ENCODE data around the gene DAZAP1.

Gene DAZAP1

DNA sequence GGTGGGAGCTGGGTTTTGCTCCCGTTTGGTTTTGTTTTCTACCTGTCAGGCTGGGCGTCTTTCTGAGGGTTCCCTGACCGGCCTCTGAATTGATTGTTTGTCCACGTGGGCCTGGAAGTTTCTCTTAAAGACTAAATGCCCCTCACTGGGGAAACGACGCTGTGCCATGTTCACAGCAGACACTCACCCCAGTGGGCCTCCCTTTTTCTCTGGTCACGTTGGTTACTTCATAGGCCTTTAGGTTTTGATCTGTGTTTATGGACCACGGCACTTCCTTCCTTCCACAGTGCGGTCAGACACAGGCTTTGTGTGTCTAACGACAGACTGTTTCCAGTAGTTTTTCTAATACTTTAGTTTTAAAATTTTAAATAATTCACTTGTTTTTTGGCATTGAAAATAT is 43.8 kb upstream of the DAZAP1 start:
- in situ Hi-C loops (cut with HindIII; ENCODE audit: low sequenced_read_pairs), result no loop called here
- TF ChIP-seq CTCF (IDR thresholded peaks at IDR 0.05; ENCODE audit: low read depth, low read length, missing control alignments), result no peak
- H3K4me3 ChIP-seq (ENCODE audit: low read depth, low read length), result no peak overlapping the region
- DNase-seq (ENCODE audit: low read depth), result no peak

GRCh38 chr19:1364070-1364704 is 43.2 kb upstream of the DAZAP1 start:
- H3K4me3 ChIP-seq (ENCODE audit: low read depth, low read length), result no peak overlapping the region
- peak; percentile 42 for TF ChIP-seq CTCF (IDR thresholded peaks at IDR 0.05; ENCODE audit: low read depth, low read length, missing control alignments)
- no peak for DNase-seq (ENCODE audit: low read depth)
- in situ Hi-C loops (cut with HindIII; ENCODE audit: low sequenced_read_pairs), result no loop called here

GRCh38 chr19:1365319-1366269 is 41.8 kb upstream of the DAZAP1 start:
- H3K4me3 ChIP-seq (ENCODE audit: low read depth, low read length), result no peak overlapping the region
- in situ Hi-C loops (cut with HindIII; ENCODE audit: low sequenced_read_pairs), result no loop called here
- no peak for TF ChIP-seq CTCF (IDR thresholded peaks at IDR 0.05; ENCODE audit: low read depth, low read length, missing control alignments)
- DNase-seq (ENCODE audit: low read depth), result no peak

DNA sequence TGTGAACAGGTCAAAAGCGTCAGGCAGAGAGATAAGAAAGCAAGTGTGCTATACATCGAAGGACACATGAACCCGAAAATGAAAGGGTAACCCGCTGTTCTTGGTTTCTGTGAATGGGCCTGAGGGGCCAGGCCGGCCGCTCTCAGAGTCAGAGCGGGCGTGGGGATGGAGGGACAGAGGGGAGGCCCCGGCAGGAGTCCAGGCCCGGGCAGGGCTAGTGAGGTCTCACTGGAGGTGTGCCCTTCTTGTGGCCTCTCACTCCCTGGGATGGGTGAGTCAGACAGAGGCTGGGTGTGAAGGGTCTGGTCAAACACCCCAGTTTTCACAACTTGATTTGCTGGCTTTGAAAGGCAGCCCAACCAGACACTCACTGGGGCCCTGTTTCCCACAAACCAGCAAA is 41.1 kb upstream of the DAZAP1 start:
- no peak for TF ChIP-seq CTCF (IDR thresholded peaks at IDR 0.05; ENCODE audit: low read depth, low read length, missing control alignments)
- no peak overlapping the region for H3K4me3 ChIP-seq (ENCODE audit: low read depth, low read length)
- in situ Hi-C loops (cut with HindIII; ENCODE audit: low sequenced_read_pairs), result no loop called here

GRCh38 chr19:1366899-1367870 is 40.2 kb upstream of the DAZAP1 start:
- in situ Hi-C loops (cut with HindIII; ENCODE audit: low sequenced_read_pairs), result no loop called here
- no peak for TF ChIP-seq CTCF (IDR thresholded peaks at IDR 0.05; ENCODE audit: low read depth, low read length, missing control alignments)
- H3K4me3 ChIP-seq (ENCODE audit: low read depth, low read length), result no peak overlapping the region
- DNase-seq (ENCODE audit: low read depth), result no peak

More for the DNA sequence above, 41.1 kb upstream of the DAZAP1 start:
- DNase-seq (ENCODE audit: low read depth), result no peak
